Adrenal gland (tissue), 12 donors: ENCODE results near the gene ELOA. TPM values are rescaled to one million over a fixed set of nuclear protein-coding genes. Genes with fewer than 3 reads are reported as not detected.

Source experiments
- DNase-seq, 7 donors: peaks; one replicate each; pipeline ENCODE4 v3.0.0-alpha.2; 2019 to 2020
- H3K27ac ChIP-seq, 5 donors: fragments of 200-600 bp; sonication (generic) in 4 of 5; 1 replicate in 3 of 5; 2 replicates in 2 of 5; pipeline versions ENCODE4 v1.5.1 to v1.8.0; 2016 to 2020; ENCODE audit warnings: mild to moderate bottlenecking in 1 of 5
- H3K27me3 ChIP-seq: fragments of 200-600 bp; 2 replicates; pipeline ENCODE4 v1.8.0; 2021
- H3K36me3 ChIP-seq, 2 donors: fragments of 200-600 bp; replicated peaks in 1 of 2; 1 replicate in 1 of 2; 2 replicates in 1 of 2; pipeline versions ENCODE4 v1.5.1 to v1.8.0; 2018 to 2022
- H3K4me1 ChIP-seq, 2 donors: fragments of 200-600 bp; replicated peaks in 1 of 2; 1 replicate in 1 of 2; 2 replicates in 1 of 2; pipeline versions ENCODE4 v1.5.1 to v1.8.0; 2018 to 2021
- H3K4me3 ChIP-seq, 4 donors: fragments of 200-600 bp; sonication (generic) in 3 of 4; one replicate each; pipeline ENCODE4 v1.5.1; 2016 to 2018
- H3K9me3 ChIP-seq, 3 donors: fragments of 200-600 bp; sonication (generic) in 1 of 3; replicated peaks in 1 of 3; 1 replicate in 2 of 3; 2 replicates in 1 of 3; pipeline versions ENCODE4 v1.5.1 to v1.8.0; 2016 to 2021
- POLR2A ChIP-seq, 2 donors: fragments of 450-650 bp; IDR thresholded peaks; one replicate each; pipeline ENCODE4 v1.6.1; 2017; ENCODE audit warnings: antibody characterized with exemption in 2 of 2, mild to moderate bottlenecking in 2 of 2, moderate library complexity in 1 of 2
- WGBS, 4 donors: extraction: QIAGEN DNeasy Blood & Tissue Kit in 2 of 4; methylation state at CpG; one replicate each; pipeline versions ENCODE4 v1.1.5 to v1.1.7; 2013 to 2017; 5-methylcytosine and 5-hydroxymethylcytosine counted together
- intact Hi-C, 2 donors: fragments of 100-400 bp; cut with DNase I; formaldehyde crosslinking; loops; one replicate each; pipeline versions ENCODE4 v1.14.1 to v1.15.0; 2022 to 2023
- polyA plus RNA-seq, 3 donors: library from polyadenylated mRNA; stranded (reverse); fragments of 200-250 nt in 2 of 3; fragments of 350-450 nt in 1 of 3; fragmentation: Illumina TruSeq in 1 of 3; extraction: RNeasy Lipid Tissue Mini Kit (QIAGEN cat#74804) in 1 of 3; gene quantifications; one replicate each; pipeline ENCODE4 v1.2.3, GENCODE V29; 2013 to 2014
- total RNA-seq, 9 donors: library from RNA; depleted of rRNA in 4 of 9; stranded (reverse); fragments of >200 nt in 4 of 9; fragments of 120-200 nt in 1 of 9; fragmentation: NEBNext Ultra II Directional in 1 of 9; extraction: Animal tissue kit (Norgen Biotek cat#: 25700) in 1 of 9; gene quantifications; one replicate each; pipeline versions ENCODE4 v1.1.0 to v1.2.4, GENCODE V29; 2013 to 2023
- TF ChIP-seq, protein P1 (sequence below), 6 experiments: fragments of 450-650 bp in 4 of 6; fragments of 200-600 bp in 2 of 6; sonication (generic) in 1 of 6; IDR thresholded peaks; 1 replicate in 5 of 6; 2 replicates in 1 of 6; pipeline versions ENCODE4 v1.5.1 to v1.8.0; 2016 to 2021; ENCODE audit warnings: antibody characterized with exemption in 6 of 6, mild to moderate bottlenecking in 2 of 6, moderate library complexity in 1 of 6
- donor health status: healthy with polysubstance abuse.
- donor health status: Bipolar disorder and iron deficiency.
- donor health status: DM: yes; HTN: yes; CAD: no.
- donor health status: DM: no; HTN: no; CAD: no.
- donor health status: DM: no; HTN: no; CAD: no.
- donor health status: DM: yes; HTN: yes; CAD: no.

Gene ELOA
- total and polyA plus RNA-seq, 12 donors, result 11.5 to 44.7 (median 30.9) TPM

DNA sequence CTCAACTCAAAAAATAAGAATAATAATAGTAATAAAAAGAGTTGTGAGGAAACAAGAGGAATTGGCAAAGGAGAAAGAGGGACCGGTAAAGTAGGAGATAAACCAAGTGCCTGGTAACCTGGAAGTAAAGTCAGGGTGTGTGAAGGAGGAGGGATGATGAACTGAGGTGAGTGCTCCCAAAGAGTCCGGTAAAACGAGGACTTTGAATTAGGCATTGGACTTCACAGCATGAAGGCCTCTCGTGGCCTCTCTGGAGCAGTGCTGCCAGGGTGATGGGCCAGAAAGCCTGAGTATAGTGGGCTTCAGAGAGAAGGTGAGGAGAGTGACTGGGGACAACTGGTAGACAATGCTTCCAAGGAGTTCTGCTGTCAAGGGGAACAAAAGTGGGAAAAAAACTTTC, 34.0 kb upstream of the ELOA start:
- Histone ChIP-seq H3K27me3 (no peaks in the 10 kb centered on the region), H3K36me3 (peaks cover 0 to 3% of the 10 kb centered on the region in 2 donors), H3K4me3 (no peak overlapping the region), H3K27ac (no peak overlapping the region), H3K9me3 (no peaks in the 10 kb centered on the region), H3K4me1 (no peaks in the 10 kb centered on the region)
- TF ChIP-seq, protein P1, sequence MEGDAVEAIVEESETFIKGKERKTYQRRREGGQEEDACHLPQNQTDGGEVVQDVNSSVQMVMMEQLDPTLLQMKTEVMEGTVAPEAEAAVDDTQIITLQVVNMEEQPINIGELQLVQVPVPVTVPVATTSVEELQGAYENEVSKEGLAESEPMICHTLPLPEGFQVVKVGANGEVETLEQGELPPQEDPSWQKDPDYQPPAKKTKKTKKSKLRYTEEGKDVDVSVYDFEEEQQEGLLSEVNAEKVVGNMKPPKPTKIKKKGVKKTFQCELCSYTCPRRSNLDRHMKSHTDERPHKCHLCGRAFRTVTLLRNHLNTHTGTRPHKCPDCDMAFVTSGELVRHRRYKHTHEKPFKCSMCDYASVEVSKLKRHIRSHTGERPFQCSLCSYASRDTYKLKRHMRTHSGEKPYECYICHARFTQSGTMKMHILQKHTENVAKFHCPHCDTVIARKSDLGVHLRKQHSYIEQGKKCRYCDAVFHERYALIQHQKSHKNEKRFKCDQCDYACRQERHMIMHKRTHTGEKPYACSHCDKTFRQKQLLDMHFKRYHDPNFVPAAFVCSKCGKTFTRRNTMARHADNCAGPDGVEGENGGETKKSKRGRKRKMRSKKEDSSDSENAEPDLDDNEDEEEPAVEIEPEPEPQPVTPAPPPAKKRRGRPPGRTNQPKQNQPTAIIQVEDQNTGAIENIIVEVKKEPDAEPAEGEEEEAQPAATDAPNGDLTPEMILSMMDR (IDR thresholded peaks at IDR 0.05), result no peak
- TF ChIP-seq POLR2A (IDR thresholded peaks at IDR 0.05), result no peak
- 87 to 95% (median 94%) methylated on average over 4 of the region's 4 CpGs for WGBS, 4 donors
- no peak for DNase-seq
- intact Hi-C loops, result no loop called here

DNA sequence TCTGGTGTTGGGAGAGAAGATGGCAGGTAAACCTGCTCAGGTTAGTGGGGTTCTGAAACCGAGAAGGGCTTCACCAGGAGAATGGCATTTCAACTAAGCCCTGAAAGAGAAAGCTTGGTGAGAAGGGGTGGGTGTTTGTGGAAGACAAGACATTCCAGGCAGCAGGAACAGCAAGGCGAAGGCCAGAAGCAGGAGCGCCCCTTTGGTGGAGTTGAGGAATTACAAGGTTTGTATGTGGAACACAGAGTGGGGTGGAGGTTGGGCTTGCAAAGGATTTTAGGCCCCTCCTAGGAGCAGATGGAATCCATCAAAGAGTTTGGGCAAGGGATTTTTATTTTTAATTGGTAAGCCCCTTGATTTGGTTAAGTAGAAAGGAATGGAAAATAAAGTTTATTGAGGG, 24.8 kb upstream of the ELOA start:
- Histone ChIP-seq H3K4me1 (no peaks in the 10 kb centered on the region), H3K27ac (no peak overlapping the region), H3K36me3 (no peaks in the 10 kb centered on the region), H3K9me3 (no peaks in the 10 kb centered on the region), H3K27me3 (no peaks in the 10 kb centered on the region), H3K4me3 (no peak overlapping the region)
- no peak for TF ChIP-seq POLR2A (IDR thresholded peaks at IDR 0.05)
- TF ChIP-seq, protein P1 (IDR thresholded peaks at IDR 0.05), result peak in 4 of 6 experiments; percentile 13 to 28 (median 22)
- DNase-seq, result no peak
- intact Hi-C loops, result no loop called here
- WGBS, 4 donors, result 81 to 90% (median 84%) methylated on average over 3 of the region's 3 CpGs

- no peaks in the 10 kb centered on the region for H3K27me3 ChIP-seq
- H3K4me3 ChIP-seq, result no peak overlapping the region
- DNase-seq, result peak in 3 of 7 donors; percentile 23 to 40 (median 32)
- no peaks in the 10 kb centered on the region for H3K9me3 ChIP-seq
- H3K4me1 ChIP-seq, result no peaks in the 10 kb centered on the region
- intact Hi-C loops, result no loop called here
- TF ChIP-seq, protein P1 (IDR thresholded peaks at IDR 0.05), result no peak
- TF ChIP-seq POLR2A (IDR thresholded peaks at IDR 0.05), result no peak
- WGBS, 4 donors, result 78 to 92% (median 83%) methylated on average over 3 of the region's 3 CpGs
- no peaks in the 10 kb centered on the region for H3K36me3 ChIP-seq
- no peak overlapping the region for H3K27ac ChIP-seq
Observed at GRCh38 chr1:23719162-23719820, 24.0 kb upstream of the ELOA start.

DNA sequence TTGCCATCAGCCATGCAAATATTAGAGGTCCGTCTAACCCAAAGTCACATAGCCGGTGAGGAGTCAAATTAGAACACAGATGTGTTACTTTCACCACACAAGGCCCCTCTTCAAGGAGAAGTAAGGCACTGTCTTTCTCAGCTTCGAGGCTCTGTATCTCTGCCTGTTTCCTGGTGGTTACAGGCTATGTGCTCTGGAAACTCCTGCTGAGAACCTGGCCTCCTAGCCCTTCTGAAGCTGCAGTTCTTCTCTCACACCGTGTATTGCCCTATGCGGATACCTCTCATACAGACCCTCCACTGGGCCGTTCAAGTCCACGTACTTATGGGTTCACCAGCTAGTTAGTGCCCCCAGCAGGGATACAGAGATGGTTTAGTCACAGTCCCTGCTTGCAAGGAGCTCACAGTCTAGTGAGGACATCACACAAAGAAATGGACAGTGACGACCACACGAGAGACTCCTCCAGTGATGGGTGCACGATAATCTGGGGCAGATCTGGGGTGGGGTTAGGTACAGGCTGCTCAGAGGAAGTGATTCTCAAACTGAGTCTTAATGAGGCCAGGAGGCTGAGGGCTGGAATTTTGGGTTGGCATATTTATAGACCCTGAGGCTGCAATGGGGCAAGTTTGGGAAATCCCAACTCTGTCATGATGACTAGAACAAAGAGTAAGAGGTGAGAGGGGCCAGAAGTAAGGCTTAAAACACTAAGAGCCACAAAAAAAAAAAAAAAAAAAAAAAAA, 22.8 kb upstream of the ELOA start:
- H3K36me3 ChIP-seq, result no peaks in the 10 kb centered on the region
- TF ChIP-seq POLR2A (IDR thresholded peaks at IDR 0.05), result no peak
- TF ChIP-seq, protein P1 (IDR thresholded peaks at IDR 0.05), result no peak
- WGBS, 4 donors, result 83 to 96% (median 90%) methylated on average over 10 of the region's 10 CpGs
- intact Hi-C loops, result no loop called here
- H3K4me3 ChIP-seq, result no peak overlapping the region
- H3K4me1 ChIP-seq, result no peaks in the 10 kb centered on the region
- no peaks in the 10 kb centered on the region for H3K9me3 ChIP-seq
- H3K27me3 ChIP-seq, result no peaks in the 10 kb centered on the region
- H3K27ac ChIP-seq, result no peak overlapping the region
- DNase-seq, result no peak
